K562 (cell line): ENCODE data around the gene LRRC49. TPM values are rescaled to one million over a fixed set of nuclear protein-coding genes. Genes with fewer than 3 reads are reported as not detected.

Experiments
- ATAC-seq: fragments of 200-7000 bp; cut with Tn5 transposase; 3 replicates; pipeline ENCODE4 v1.9.1; 2020; ENCODE audit warnings: moderate library complexity
- BruUV-seq: library from RNA; stranded (reverse); fragments of 400-500 nt; replicated peaks from 2 replicates; lab custom pipeline; 2021; lab: Mats Ljungman, UMichigan
- CTCF ChIA-PET: fragments of 300-600 bp; formaldehyde crosslinking; extraction: SDS; loops from one replicate; lab custom pipeline; 2021; ENCODE audit warnings: low intra/inter-chr PET ratio; lab: Yijun Ruan, JAX
- POLR2A ChIA-PET: fragments of 300-600, 350-650 bp; sonication (Branson Sonifier 250); formaldehyde crosslinking; extraction: SDS; loops from one replicate; lab custom pipeline; 2021; ENCODE audit warnings: antibody characterized with exemption, inconsistent platforms; lab: Yijun Ruan, JAX
- DNase-seq, 4 experiments: peaks; one replicate each; pipeline versions ENCODE4 v3.0.0 to v3.0.0-alpha.2; 2011 to 2018; ENCODE audit warnings: low spot score in 3 of 4, mixed read lengths in 3 of 4; ENCODE audit errors: extremely low read depth in 1 of 4
- FAIRE-seq: peaks from 2 replicates; lab custom pipeline; 2011; peaks lifted over from hg19 to GRCh38; lab: Jason Lieb, UNC
- H2AFZ ChIP-seq: 2 replicates; pipeline ENCODE4 v1.6.0; 2011; ENCODE audit warnings: low read depth, low read length, control low read depth, inconsistent platforms
- H3K27ac ChIP-seq: fragments of 200-600 bp; 3 replicates; pipeline ENCODE4 v1.8.0; 2011; ENCODE audit warnings: low read depth, mild to moderate bottlenecking, control low read depth, inconsistent platforms, low read length, moderate library complexity, mixed read lengths; ENCODE audit errors: extremely low read depth
- H3K27me3 ChIP-seq, 2 experiments: fragments of 300-600 bp in 1 of 2; 2 replicates in 1 of 2; 3 replicates in 1 of 2; pipeline versions ENCODE4 v1.6.0 to v1.8.0; 2011; ENCODE audit warnings: inconsistent platforms in 2 of 2, low read length in 2 of 2, mild to moderate bottlenecking in 1 of 2, mixed read lengths in 1 of 2, moderate library complexity in 1 of 2; ENCODE audit not compliant: control insufficient read depth in 2 of 2, insufficient read depth in 2 of 2
- H3K36me3 ChIP-seq: fragments of 300-600 bp; 3 replicates; pipeline ENCODE4 v1.8.0; 2011; ENCODE audit warnings: mild to moderate bottlenecking, low read length, inconsistent platforms; ENCODE audit not compliant: control insufficient read depth, insufficient read depth
- H3K4me1 ChIP-seq, 2 experiments: fragments of 200-600 bp in 1 of 2; replicated peaks in 1 of 2; 2 replicates in 1 of 2; 3 replicates in 1 of 2; pipeline versions ENCODE4 v1.5.1 to v1.8.0; 2011; ENCODE audit warnings: inconsistent platforms in 2 of 2, low read length in 2 of 2, mild to moderate bottlenecking in 1 of 2, mixed read lengths in 1 of 2, moderate library complexity in 1 of 2; ENCODE audit not compliant: control insufficient read depth in 2 of 2, insufficient read depth in 2 of 2
- H3K4me2 ChIP-seq: 2 replicates; pipeline ENCODE4 v1.6.1; 2011; ENCODE audit warnings: low read length, control low read depth, inconsistent platforms, mixed read lengths; ENCODE audit not compliant: insufficient read depth
- H3K4me3 ChIP-seq: fragments of 200-600 bp; sonication (generic), shearing (Covaris generic); 2 replicates; pipeline ENCODE4 v1.5.1; 2016; ENCODE audit warnings: control low read depth, inconsistent platforms
- H3K79me2 ChIP-seq: fragments of 200-600 bp; 3 replicates; pipeline ENCODE4 v1.8.0; 2011; ENCODE audit warnings: low read length, inconsistent platforms; ENCODE audit not compliant: control insufficient read depth, insufficient read depth
- H3K9ac ChIP-seq, 2 experiments: 2 replicates each; pipeline versions ENCODE4 v1.6.0 to v1.6.1; 2011; ENCODE audit warnings: low read depth in 2 of 2, low read length in 2 of 2, control low read depth in 1 of 2, inconsistent platforms in 1 of 2, mild to moderate bottlenecking in 1 of 2, mixed read lengths in 1 of 2; ENCODE audit not compliant: insufficient read depth in 1 of 2
- H3K9me1 ChIP-seq: one replicate; pipeline ENCODE4 v1.6.0; 2011; ENCODE audit warnings: inconsistent platforms, mild to moderate bottlenecking, low read length, moderate library complexity; ENCODE audit not compliant: control insufficient read depth, insufficient read depth
- H3K9me3 ChIP-seq: replicated peaks from 2 replicates; pipeline ENCODE4 v1.5.1; 2011; ENCODE audit warnings: low read depth, low read length, inconsistent platforms; ENCODE audit not compliant: control insufficient read depth, insufficient read depth
- H4K20me1 ChIP-seq: replicated peaks from 2 replicates; pipeline ENCODE4 v1.6.1; 2011; ENCODE audit warnings: low read length, inconsistent platforms, mixed read lengths; ENCODE audit not compliant: control insufficient read depth, insufficient read depth
- CREB1 ChIP-seq, 2 experiments: sonication (generic) in 1 of 2; formaldehyde crosslinking in 1 of 2; IDR thresholded peaks; 2 replicates each; pipeline versions ENCODE4 v1.6.1 to v1.8.0; 2012 to 2022; ENCODE audit warnings: inconsistent platforms in 1 of 2, mild to moderate bottlenecking in 1 of 2, missing genetic modification reagents in 1 of 2, moderate library complexity in 1 of 2
- WGBS: fragments of 100-300 bp; shearing (Covaris generic); methylation state at CpG from one replicate; pipeline ENCODE4 v1.1.6; 2016; ENCODE audit warnings: low coverage, mixed read lengths; ENCODE audit not compliant: insufficient coverage; ENCODE audit errors: missing lambda C conversion rate; 5-methylcytosine and 5-hydroxymethylcytosine counted together
- in situ Hi-C: fragments of 300-500 bp; cut with MboI; formaldehyde crosslinking; loops from 4 replicates; pipeline ENCODE4 v1.15.0; 2018; ENCODE audit warnings: inconsistent platforms, mixed read lengths
- intact Hi-C: fragments of 100-400 bp; cut with micrococcal nuclease; formaldehyde crosslinking; loops from 2 replicates; pipeline ENCODE4 v1.14.2; 2022
- polyA plus RNA-seq, 8 experiments: library from polyadenylated mRNA; depleted of rRNA in 4 of 8; stranded (reverse) in 5 of 8; unstranded in 3 of 8; fragments of >200 nt; fragmentation: Nextera tagmentation in 2 of 8; fragmentation: Illumina TruSeq in 1 of 8; extraction: Ambion mirVana in 2 of 8; extraction: Trizol in 1 of 8; gene quantifications; 2 replicates each; pipeline versions ENCODE4 v1.2.1 to v1.2.3, GENCODE V29; 2011 to 2014; ENCODE audit warnings: inconsistent platforms in 1 of 8, missing spikeins in 1 of 8
- total RNA-seq, 7 experiments: library from RNA; depleted of rRNA in 6 of 7; stranded (reverse); fragments of >200 nt in 6 of 7; fragmentation: Illumina TruSeq in 2 of 7; extraction: Trizol in 2 of 7; gene quantifications; 2 replicates each; pipeline versions ENCODE4 v1.2.1 to v1.2.3, GENCODE V29; 2011 to 2021; ENCODE audit warnings: low replicate concordance in 1 of 7
- TF ChIP-seq, protein P1 (sequence below), 2 experiments: fragments of 450-650 bp; formaldehyde crosslinking in 1 of 2; IDR thresholded peaks; 2 replicates each; pipeline versions ENCODE4 v1.4.0 to v1.6.1; 2014 to 2020; ENCODE audit warnings: mild to moderate bottlenecking in 2 of 2, borderline replicate concordance in 1 of 2, low read depth in 1 of 2
- TF ChIP-seq, protein P2 (sequence below): fragments of 250-450 bp; sonication (Bioruptor Pico); IDR thresholded peaks from 2 replicates; pipeline ENCODE4 v1.5.0; 2021
- TF ChIP-seq, protein P3 (sequence below), 3 experiments: fragments of 200-800 bp in 1 of 3; fragments of 250-450 bp in 1 of 3; fragments of 450-650 bp in 1 of 3; sonication (Bioruptor Pico) in 1 of 3; sonication (Bioruptor generic) in 1 of 3; formaldehyde crosslinking in 1 of 3; IDR thresholded peaks; 2 replicates each; pipeline versions ENCODE4 v1.6.1 to v1.8.0; 2016 to 2022; ENCODE audit warnings: mild to moderate bottlenecking in 2 of 3, missing genetic modification characterization in 2 of 3, missing compliant biosample characterization in 1 of 3, moderate library complexity in 1 of 3

Gene LRRC49
- total and polyA plus RNA-seq, 9 of the 15 experiments (the other 6 are each of a cell fraction or from before 2014, with no cell fraction given) = 0.32 TPM; not detected in 8

DNA sequence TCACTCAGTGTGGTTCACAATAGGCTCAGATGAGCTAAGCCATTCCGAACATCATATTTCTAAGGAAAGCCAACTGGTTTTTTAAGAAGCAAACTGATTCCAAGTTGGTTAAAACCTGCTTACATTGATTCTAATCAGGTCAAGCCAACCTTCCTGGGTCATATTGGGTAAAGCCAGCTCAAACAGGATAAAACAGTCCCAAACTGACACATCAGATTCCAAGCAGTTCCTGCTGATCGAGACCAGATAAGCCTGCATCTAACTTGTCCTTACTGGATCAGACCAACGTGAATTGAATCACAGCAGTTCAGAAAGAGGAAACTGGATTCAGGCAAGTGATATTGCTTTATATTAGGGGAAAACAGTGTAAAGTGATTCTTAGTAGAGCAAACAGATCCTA, 204.1 kb downstream of the LRRC49 start:
- no peaks in the 10 kb centered on the region for H3K79me2 ChIP-seq
- DNase-seq = no peak
- CTCF ChIA-PET = no interaction called here
- no peak overlapping the region for H2AFZ ChIP-seq
- WGBS = 2% methylated on average over 3 of the region's 3 CpGs
- TF ChIP-seq, protein P1, sequence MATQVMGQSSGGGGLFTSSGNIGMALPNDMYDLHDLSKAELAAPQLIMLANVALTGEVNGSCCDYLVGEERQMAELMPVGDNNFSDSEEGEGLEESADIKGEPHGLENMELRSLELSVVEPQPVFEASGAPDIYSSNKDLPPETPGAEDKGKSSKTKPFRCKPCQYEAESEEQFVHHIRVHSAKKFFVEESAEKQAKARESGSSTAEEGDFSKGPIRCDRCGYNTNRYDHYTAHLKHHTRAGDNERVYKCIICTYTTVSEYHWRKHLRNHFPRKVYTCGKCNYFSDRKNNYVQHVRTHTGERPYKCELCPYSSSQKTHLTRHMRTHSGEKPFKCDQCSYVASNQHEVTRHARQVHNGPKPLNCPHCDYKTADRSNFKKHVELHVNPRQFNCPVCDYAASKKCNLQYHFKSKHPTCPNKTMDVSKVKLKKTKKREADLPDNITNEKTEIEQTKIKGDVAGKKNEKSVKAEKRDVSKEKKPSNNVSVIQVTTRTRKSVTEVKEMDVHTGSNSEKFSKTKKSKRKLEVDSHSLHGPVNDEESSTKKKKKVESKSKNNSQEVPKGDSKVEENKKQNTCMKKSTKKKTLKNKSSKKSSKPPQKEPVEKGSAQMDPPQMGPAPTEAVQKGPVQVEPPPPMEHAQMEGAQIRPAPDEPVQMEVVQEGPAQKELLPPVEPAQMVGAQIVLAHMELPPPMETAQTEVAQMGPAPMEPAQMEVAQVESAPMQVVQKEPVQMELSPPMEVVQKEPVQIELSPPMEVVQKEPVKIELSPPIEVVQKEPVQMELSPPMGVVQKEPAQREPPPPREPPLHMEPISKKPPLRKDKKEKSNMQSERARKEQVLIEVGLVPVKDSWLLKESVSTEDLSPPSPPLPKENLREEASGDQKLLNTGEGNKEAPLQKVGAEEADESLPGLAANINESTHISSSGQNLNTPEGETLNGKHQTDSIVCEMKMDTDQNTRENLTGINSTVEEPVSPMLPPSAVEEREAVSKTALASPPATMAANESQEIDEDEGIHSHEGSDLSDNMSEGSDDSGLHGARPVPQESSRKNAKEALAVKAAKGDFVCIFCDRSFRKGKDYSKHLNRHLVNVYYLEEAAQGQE (IDR thresholded peaks at IDR 0.05; ENCODE audit: borderline replicate concordance) = peak; percentile 50; the same call in 1 of the 2 replicates
- TF ChIP-seq, protein P1 (CRISPR knock-in tag; IDR thresholded peaks at IDR 0.05; ENCODE audit: low read depth) = no peak
- TF ChIP-seq CREB1 (IDR thresholded peaks at IDR 0.05) (no peak), CREB1 (CRISPR knock-in tag; IDR thresholded peaks at IDR 0.05) (no peak)
- TF ChIP-seq, protein P2, sequence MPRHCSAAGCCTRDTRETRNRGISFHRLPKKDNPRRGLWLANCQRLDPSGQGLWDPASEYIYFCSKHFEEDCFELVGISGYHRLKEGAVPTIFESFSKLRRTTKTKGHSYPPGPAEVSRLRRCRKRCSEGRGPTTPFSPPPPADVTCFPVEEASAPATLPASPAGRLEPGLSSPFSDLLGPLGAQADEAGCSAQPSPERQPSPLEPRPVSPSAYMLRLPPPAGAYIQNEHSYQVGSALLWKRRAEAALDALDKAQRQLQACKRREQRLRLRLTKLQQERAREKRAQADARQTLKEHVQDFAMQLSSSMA (CRISPR knock-in tag) = no peak
- TF ChIP-seq, protein P3, sequence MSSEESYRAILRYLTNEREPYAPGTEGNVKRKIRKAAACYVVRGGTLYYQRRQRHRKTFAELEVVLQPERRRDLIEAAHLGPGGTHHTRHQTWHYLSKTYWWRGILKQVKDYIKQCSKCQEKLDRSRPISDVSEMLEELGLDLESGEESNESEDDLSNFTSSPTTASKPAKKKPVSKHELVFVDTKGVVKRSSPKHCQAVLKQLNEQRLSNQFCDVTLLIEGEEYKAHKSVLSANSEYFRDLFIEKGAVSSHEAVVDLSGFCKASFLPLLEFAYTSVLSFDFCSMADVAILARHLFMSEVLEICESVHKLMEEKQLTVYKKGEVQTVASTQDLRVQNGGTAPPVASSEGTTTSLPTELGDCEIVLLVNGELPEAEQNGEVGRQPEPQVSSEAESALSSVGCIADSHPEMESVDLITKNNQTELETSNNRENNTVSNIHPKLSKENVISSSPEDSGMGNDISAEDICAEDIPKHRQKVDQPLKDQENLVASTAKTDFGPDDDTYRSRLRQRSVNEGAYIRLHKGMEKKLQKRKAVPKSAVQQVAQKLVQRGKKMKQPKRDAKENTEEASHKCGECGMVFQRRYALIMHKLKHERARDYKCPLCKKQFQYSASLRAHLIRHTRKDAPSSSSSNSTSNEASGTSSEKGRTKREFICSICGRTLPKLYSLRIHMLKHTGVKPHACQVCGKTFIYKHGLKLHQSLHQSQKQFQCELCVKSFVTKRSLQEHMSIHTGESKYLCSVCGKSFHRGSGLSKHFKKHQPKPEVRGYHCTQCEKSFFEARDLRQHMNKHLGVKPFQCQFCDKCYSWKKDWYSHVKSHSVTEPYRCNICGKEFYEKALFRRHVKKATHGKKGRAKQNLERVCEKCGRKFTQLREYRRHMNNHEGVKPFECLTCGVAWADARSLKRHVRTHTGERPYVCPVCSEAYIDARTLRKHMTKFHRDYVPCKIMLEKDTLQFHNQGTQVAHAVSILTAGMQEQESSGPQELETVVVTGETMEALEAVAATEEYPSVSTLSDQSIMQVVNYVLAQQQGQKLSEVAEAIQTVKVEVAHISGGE (CRISPR knock-in tag; IDR thresholded peaks at IDR 0.05) = peak in 1 of 3 experiments; percentile 71; a peak in 1 of 6 replicates
- no peak overlapping the region for H3K9ac ChIP-seq
- no peaks in the 10 kb centered on the region for H3K9me3 ChIP-seq
- no TSS peak for BruUV-seq
- H3K36me3 ChIP-seq = no peaks in the 10 kb centered on the region
- no peak for ATAC-seq
- H3K4me1 ChIP-seq = no peaks in the 10 kb centered on the region
- no peaks in the 10 kb centered on the region for H3K9me1 ChIP-seq
- H3K27ac ChIP-seq = no peak overlapping the region
- in situ Hi-C loops (no loop called here), intact Hi-C loops (no loop called here)
- H3K27me3 ChIP-seq = no peaks in the 10 kb centered on the region
- H4K20me1 ChIP-seq = no peaks in the 10 kb centered on the region
- POLR2A ChIA-PET = no interaction called here
- no peak overlapping the region for H3K4me3 ChIP-seq
- no peak for FAIRE-seq
- H3K4me2 ChIP-seq = no peak overlapping the region
